Caco-2 (cell line): ENCODE results near the gene PLS3. TPM values are rescaled to one million over a fixed set of nuclear protein-coding genes. Genes with fewer than 3 reads are reported as not detected.

Source experiments
- BruUV-seq: library from RNA; stranded (reverse); fragments of 400-500 nt; replicated peaks from 2 replicates; lab custom pipeline; 2021; lab: Mats Ljungman, UMichigan
- CTCF ChIA-PET: fragments of 300-600 bp; sonication (Branson Sonifier 250); formaldehyde crosslinking; loops from one replicate; lab custom pipeline; 2022; ENCODE audit warnings: antibody characterized with exemption; lab: Charles Lee
- POLR2A ChIA-PET: fragments of 300-600 bp; sonication (Branson Sonifier 250); formaldehyde crosslinking; loops from one replicate; lab custom pipeline; 2022; ENCODE audit warnings: antibody characterized with exemption; lab: Charles Lee
- DNase-seq, 2 experiments: peaks; one replicate each; pipeline versions ENCODE4 v3.0.0 to v3.0.0-alpha.2; 2020 to 2022
- H3K27me3 ChIP-seq: replicated peaks from 2 replicates; pipeline ENCODE4 v1.6.0; 2011; ENCODE audit warnings: low read length; ENCODE audit not compliant: control insufficient read depth, insufficient read depth
- H3K36me3 ChIP-seq: 2 replicates; pipeline ENCODE4 v1.5.1; 2011; ENCODE audit warnings: low read length; ENCODE audit not compliant: control insufficient read depth, insufficient read depth
- H3K4me1 ChIP-seq: fragments of 250-450 bp; sonication (Bioruptor Pico); 2 replicates; pipeline ENCODE4 v1.5.1; 2020; ENCODE audit warnings: mild to moderate bottlenecking
- H3K4me3 ChIP-seq: 2 replicates; pipeline ENCODE4 v1.5.1; 2011; ENCODE audit warnings: low read depth, mild to moderate bottlenecking, control low read depth, low read length
- H3K9me3 ChIP-seq: fragments of 250-450 bp; sonication (Bioruptor Pico); 2 replicates; pipeline ENCODE4 v1.5.1; 2020; ENCODE audit warnings: mild to moderate bottlenecking, moderate library complexity
- H3K27ac Mint-ChIP-seq: one replicate; pipeline ENCODE4 v1.8.0; 2022; ENCODE audit warnings: mixed read lengths; ENCODE audit not compliant: unreplicated experiment
- H3K27me3 Mint-ChIP-seq: one replicate; pipeline ENCODE4 v1.8.0; 2022; ENCODE audit warnings: mixed read lengths; ENCODE audit not compliant: insufficient read depth, unreplicated experiment
- H3K36me3 Mint-ChIP-seq: one replicate; pipeline ENCODE4 v1.8.0; 2022; ENCODE audit warnings: mild to moderate bottlenecking, mixed read lengths; ENCODE audit not compliant: insufficient read depth, unreplicated experiment
- H3K4me1 Mint-ChIP-seq: one replicate; pipeline ENCODE4 v1.8.0; 2022; ENCODE audit warnings: low read depth, mixed read lengths; ENCODE audit not compliant: unreplicated experiment
- H3K4me3 Mint-ChIP-seq: one replicate; pipeline ENCODE4 v1.8.0; 2022; ENCODE audit warnings: mild to moderate bottlenecking, moderate library complexity, mixed read lengths; ENCODE audit not compliant: unreplicated experiment
- H3K9me3 Mint-ChIP-seq: one replicate; pipeline ENCODE4 v1.8.0; 2022; ENCODE audit warnings: mixed read lengths; ENCODE audit not compliant: unreplicated experiment
- intact Hi-C: fragments of 100-400 bp; cut with micrococcal nuclease; formaldehyde crosslinking; loops from one replicate; pipeline ENCODE4 v1.10.0; 2022; ENCODE audit not compliant: unreplicated experiment
- total RNA-seq: library from RNA; stranded (reverse); gene quantifications from 2 replicates; pipeline ENCODE4 v1.2.3, GENCODE V29; 2022
- TF ChIP-seq, protein P1 (sequence below), 2 experiments: fragments of 200-600 bp in 1 of 2; IDR thresholded peaks; 1 replicate in 1 of 2; 2 replicates in 1 of 2; pipeline versions ENCODE4 v1.5.1 to v1.8.0; 2011 to 2022; ENCODE audit warnings: antibody characterized with exemption in 1 of 2, control low read depth in 1 of 2, inconsistent platforms in 1 of 2, low read depth in 1 of 2, low read length in 1 of 2, mild to moderate bottlenecking in 1 of 2, moderate library complexity in 1 of 2; ENCODE audit not compliant: insufficient read depth in 1 of 2, severe bottlenecking in 1 of 2, unreplicated experiment in 1 of 2

The PLS3 gene
- total RNA-seq, 1 experiment from 2014 or later, result 213 TPM

DNA sequence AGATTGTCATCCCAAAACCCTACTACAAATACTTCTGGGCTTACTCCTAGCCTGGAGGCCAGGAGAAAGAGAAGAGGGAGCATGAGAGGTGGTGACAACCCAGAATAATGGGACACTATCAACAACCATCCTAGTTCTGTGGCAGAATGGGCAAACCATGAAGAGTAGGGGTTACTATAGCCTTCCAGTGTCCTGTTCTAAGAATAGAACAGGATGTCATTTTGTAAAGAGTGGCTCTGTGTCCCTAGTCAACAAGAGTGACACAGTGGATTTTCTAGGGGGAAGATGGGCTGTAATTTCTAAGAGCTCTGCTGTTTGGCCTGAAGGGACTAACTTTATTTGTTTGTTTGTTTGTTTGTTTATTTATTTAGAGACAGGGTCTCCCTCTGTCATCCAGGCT, 136.0 kb downstream of the PLS3 start:
- POLR2A ChIA-PET, result no interaction called here
- H3K4me3 Mint-ChIP-seq, result no peak overlapping the region
- Histone ChIP-seq H3K4me3 (no peak overlapping the region), H3K4me1 (no peaks in the 10 kb centered on the region), H3K36me3 (no peaks in the 10 kb centered on the region), H3K9me3 (no peaks in the 10 kb centered on the region), H3K27me3 (no peaks in the 10 kb centered on the region)
- H3K9me3 Mint-ChIP-seq, result no peaks in the 10 kb centered on the region
- TF ChIP-seq, protein P1, sequence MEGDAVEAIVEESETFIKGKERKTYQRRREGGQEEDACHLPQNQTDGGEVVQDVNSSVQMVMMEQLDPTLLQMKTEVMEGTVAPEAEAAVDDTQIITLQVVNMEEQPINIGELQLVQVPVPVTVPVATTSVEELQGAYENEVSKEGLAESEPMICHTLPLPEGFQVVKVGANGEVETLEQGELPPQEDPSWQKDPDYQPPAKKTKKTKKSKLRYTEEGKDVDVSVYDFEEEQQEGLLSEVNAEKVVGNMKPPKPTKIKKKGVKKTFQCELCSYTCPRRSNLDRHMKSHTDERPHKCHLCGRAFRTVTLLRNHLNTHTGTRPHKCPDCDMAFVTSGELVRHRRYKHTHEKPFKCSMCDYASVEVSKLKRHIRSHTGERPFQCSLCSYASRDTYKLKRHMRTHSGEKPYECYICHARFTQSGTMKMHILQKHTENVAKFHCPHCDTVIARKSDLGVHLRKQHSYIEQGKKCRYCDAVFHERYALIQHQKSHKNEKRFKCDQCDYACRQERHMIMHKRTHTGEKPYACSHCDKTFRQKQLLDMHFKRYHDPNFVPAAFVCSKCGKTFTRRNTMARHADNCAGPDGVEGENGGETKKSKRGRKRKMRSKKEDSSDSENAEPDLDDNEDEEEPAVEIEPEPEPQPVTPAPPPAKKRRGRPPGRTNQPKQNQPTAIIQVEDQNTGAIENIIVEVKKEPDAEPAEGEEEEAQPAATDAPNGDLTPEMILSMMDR (IDR thresholded peaks at IDR 0.05; ENCODE audit: insufficient read depth in 1 of 2, low read depth in 1 of 2, low read length in 1 of 2, severe bottlenecking in 1 of 2, unreplicated experiment in 1 of 2), result no peak
- no peak overlapping the region for H3K27ac Mint-ChIP-seq
- CTCF ChIA-PET, result no interaction called here
- intact Hi-C loops, result no loop called here
- no TSS peak for BruUV-seq
- DNase-seq, result no peak
- H3K27me3 Mint-ChIP-seq, result no peaks in the 10 kb centered on the region
- no peaks in the 10 kb centered on the region for H3K36me3 Mint-ChIP-seq
- no peaks in the 10 kb centered on the region for H3K4me1 Mint-ChIP-seq

DNA sequence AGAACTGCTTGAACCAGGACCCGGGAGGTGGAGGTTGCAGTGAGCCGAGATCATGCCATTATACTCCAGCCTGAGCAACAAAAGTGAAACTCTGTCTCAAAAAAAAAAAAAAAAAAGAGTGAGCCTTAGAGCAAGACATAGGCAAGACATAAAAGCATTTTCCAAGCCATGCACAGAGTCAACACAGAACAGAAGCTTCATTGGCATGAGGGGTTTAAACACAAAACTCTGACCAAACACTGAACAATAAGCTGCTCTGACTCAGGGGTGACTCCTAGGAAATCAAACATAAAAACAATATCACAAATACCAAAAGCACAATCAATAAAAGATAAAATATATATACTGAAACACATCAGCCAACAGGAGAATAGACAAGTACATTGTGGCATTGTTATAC, 136.8 kb downstream of the PLS3 start:
- H3K9me3 Mint-ChIP-seq, result no peaks in the 10 kb centered on the region
- no TSS peak for BruUV-seq

More for the DNA sequence above, 136.8 kb downstream of the PLS3 start:
- no peaks in the 10 kb centered on the region for H3K36me3 Mint-ChIP-seq
- ChIA-PET POLR2A (no interaction called here), CTCF (no interaction called here)
- intact Hi-C loops, result no loop called here
- H3K27ac Mint-ChIP-seq, result no peak overlapping the region
- DNase-seq, result no peak
- TF ChIP-seq, protein P1 (IDR thresholded peaks at IDR 0.05; ENCODE audit: insufficient read depth in 1 of 2, low read depth in 1 of 2, low read length in 1 of 2, severe bottlenecking in 1 of 2, unreplicated experiment in 1 of 2), result no peak
- Histone ChIP-seq H3K9me3 (no peaks in the 10 kb centered on the region), H3K27me3 (no peaks in the 10 kb centered on the region), H3K36me3 (no peaks in the 10 kb centered on the region), H3K4me3 (no peak overlapping the region), H3K4me1 (no peaks in the 10 kb centered on the region)
- H3K4me1 Mint-ChIP-seq, result no peaks in the 10 kb centered on the region
- no peak overlapping the region for H3K4me3 Mint-ChIP-seq
- H3K27me3 Mint-ChIP-seq, result no peaks in the 10 kb centered on the region
